HG02678 (cell line): ENCODE measurements around the gene CLCNKA.
"Not testable (repeated sequence)": the region's sequence is repeated elsewhere in the genome, so short reads cannot be mapped to it uniquely, and the experiment has no call there.

Experiments
- ATAC-seq: cut with Tn5 transposase; IDR thresholded peaks from one replicate; pipeline ENCODE4 v1.9.1; 2021; ENCODE audit warnings: mild to moderate bottlenecking, moderate library complexity; ENCODE audit not compliant: unreplicated experiment

CLCNKA gene

DNA sequence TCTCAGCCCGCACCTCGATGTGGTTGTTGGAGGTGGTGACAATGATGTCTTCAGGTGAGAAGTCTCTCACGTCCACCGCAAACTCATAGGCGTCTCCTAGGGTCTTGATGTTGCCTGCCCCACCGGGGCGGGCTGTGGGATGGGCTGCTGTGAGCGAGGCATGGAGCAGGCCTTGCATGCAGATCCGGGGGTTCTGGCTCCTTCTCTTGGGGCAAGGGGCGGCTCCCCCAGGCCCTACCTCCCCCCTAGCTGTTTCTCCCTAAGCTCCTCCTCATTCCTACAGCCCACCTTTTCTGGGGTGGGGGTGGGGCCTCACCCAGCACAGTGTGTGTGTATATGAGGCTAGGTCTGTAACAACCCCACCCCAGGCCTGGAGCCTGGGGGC lies 4.8 kb upstream of the CLCNKA start:
- no peak for ATAC-seq

DNA sequence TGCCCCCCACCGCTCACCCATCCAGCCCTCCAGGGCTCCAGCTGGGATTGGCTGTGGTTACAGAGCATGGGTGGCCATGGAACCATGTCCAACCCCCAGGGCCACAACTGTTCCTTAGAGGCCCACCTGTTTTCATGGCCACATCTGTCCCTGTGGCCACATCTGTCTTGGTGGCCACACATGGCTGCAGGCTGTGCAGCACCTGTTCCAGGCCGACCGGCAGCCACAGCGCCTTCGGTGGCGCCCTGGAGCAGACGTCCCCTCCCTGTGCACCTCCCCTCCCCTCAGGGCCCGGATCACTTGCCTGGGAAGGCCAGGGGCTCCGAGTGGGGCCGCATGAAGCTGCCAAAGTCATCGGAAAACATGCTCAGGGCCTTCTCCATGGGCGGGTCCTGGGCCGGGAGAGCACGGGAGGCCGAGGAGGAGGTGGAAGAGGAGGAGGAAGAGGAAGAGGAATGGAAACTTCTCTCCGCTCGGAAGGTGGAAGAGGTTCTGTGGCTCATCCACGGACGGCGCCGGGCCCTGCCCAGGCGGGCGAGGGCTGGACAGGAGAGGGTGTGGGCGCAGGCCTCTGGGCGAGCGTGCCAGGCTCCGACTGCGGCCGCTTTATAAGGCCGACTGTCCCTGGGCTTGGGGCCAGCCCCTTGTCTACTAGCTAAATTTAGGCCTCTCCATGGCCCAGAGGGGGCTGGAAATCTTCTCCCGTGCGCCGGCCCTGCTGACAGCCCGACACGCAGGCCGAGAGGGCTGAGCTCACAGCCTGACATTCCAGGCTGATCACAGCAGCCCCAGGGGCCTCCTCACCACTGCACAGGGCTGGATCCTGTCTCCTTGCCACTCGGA lies 4.2 kb upstream of the CLCNKA start, which contains the start of gene HSPB7:
Gene HSPB7, minus strand, starts transcription at position 583 of the 843 bp plus-strand sequence. Its CDS starts 80 bp downstream, at position 503.
- no peak for ATAC-seq

GRCh38 chr1:16018308-16018707 lies 3.5 kb upstream of the CLCNKA start:
- ATAC-seq, result no peak

- no peak for ATAC-seq
Measured at GRCh38 chr1:16018749-16019643, 2.8 kb upstream of the CLCNKA start.

DNA sequence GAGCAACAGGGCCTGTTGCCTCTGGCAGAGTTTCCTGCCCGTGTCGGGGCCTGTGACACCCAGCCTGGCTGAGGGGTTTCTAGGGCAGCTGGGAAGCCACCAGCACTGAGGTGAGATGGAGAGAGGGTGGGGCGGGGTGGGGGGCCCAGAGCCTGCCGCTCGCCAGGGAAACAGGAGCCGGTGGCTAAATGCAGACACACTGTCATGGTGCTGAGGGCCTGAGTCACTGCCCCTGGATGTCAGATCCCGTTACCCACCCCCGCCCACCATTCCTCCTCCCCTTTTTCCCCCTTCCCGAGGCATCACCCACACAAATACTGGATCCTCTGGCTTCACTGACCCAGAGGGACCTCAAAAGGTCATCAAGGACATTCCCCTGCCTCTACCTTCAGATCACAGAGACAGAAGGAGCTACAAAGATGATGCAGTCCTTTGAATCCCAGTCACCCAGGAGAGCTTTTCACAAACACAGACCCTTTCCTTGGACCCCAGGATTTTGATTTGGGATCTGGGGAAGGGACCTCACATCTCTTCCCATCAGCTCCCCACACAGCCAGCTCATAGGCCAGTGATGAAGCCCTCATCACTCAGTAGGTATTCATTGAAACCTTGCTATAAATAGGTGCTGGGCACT lies 2.1 kb upstream of the CLCNKA start:
- no peak for ATAC-seq

- ATAC-seq, result no peak
Measured at GRCh38 chr1:16020325-16020724, 1.5 kb upstream of the CLCNKA start.

DNA sequence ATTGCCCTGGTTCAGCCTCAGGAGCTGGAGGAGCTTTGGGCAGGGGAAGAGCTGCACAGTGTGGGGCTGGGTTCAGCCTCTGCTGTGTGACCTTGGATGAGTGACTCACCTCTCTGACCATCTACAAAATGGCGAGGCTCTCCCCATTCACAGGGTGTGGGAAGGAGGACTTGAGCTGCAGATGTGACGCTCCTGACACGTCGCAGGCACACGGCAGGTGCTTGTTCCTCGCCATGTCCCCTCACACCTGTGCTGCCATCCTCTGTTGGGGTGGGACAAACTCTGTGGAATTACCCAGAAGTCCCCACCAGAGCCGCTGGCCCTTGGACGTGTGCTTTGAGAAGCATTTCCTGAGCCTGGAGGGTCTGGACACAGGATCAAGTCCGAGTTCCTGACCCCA lies 958 bp upstream of the CLCNKA start:
- not testable (repeated sequence) for ATAC-seq

- no peak for ATAC-seq
Measured at GRCh38 chr1:16022393-16022792, 557 bp downstream of the CLCNKA start.

DNA sequence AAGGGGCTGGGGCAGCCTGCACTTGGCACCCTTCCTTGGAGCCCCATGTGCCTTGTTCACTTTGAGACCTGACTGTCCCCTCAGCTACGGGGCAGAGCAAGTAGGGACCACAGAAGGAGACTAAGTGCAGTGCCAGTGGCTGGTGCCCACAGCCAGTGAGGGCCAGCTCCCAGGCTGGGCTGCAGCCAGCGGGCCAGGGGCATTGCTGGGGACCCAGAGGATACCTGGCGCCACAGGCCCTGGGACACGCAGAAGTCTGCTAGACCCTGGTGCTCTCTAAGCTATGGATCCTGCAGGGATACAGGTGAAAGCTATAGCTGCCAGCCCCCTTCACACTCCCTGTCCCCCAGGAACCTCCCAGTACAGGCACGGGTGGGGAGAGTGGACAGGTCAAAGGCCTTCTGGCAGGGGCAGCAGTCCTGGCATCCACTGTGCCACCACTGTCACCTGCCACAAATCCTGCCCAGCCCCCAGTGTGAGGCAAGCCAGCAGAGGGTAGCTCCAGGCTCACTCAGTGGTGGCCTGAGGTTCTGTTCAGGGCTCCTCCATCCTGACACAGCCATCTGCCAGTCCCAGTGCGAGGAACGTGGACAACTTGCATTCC lies 1.3 kb downstream of the CLCNKA start:
- ATAC-seq, result no peak

- ATAC-seq, result not testable (repeated sequence)
Measured at GRCh38 chr1:16026302-16026701, 4.5 kb downstream of the CLCNKA start.

DNA sequence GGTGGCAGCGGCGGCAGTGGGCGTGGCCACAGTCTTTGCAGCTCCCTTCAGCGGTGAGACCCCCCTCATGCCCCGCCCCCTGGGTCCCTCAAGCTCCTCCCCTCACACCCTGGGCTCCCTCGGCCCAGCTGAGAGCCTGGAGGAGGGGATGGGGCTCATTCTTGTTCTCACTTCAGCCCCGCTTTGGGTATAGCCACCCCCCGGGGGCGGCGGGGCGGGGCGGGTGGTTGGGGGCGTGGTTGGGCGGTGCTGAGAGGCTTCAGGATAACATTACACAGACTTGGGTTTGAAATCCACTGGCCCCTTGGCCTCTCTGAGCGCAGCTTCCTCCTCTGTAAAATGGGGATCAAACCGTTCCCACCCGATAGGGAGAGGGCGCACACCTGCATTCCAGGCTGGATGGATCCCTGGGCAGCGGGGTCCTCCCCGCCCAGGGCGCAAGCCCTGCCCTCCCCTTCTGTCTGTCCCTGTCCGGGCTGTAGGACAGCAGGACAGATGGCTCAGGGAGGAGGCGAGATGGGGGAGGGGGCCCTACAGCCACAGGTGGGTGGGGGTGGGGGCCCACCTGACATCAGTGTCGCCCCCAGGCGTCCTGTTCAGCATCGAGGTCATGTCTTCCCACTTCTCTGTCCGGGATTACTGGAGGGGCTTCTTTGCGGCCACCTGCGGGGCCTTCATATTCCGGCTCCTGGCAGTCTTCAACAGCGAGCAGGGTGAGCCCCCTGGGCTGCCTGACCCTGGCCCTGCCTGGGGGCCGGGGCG lies 5.1 kb downstream of the CLCNKA start:
- ATAC-seq, result no peak

GRCh38 chr1:16028237-16029002 lies 6.6 kb downstream of the CLCNKA start:
- ATAC-seq, result no peak

- ATAC-seq, result not testable (repeated sequence)
Measured at GRCh38 chr1:16029003-16029268, 7.1 kb downstream of the CLCNKA start.

DNA sequence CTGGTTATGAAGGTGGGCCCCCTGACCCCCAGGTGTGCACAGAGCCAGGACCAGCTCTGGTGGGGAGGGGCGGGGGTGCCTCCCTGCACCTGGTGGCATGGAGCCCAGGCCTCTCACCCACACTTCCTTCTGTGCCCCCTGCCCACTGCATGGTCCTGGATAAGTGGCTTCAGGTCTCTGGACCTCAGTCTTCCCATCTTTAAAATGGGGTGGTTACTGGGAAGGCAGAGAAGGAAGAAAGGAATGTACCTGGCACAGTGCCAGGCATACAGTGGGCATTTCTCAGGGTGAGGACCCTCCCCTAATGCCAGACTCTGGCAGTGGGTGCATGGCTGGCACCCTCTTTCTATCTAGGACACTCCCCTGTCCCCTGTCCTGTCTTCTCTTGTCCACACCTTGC lies 7.5 kb downstream of the CLCNKA start:
- ATAC-seq, result no peak

GRCh38 chr1:16031551-16031950 lies 9.7 kb downstream of the CLCNKA start:
- ATAC-seq, result no peak

GRCh38 chr1:16032388-16033102 lies 10.7 kb downstream of the CLCNKA start:
- ATAC-seq, result peak; percentile 62

GRCh38 chr1:16033103-16033632 lies 11.3 kb downstream of the CLCNKA start:
- not testable (repeated sequence) for ATAC-seq

- not testable (repeated sequence) for ATAC-seq
Measured at GRCh38 chr1:16036461-16036860, 14.6 kb downstream of the CLCNKA start.

GRCh38 chr1:16038620-16038912 lies 16.7 kb downstream of the CLCNKA start:
- no peak for ATAC-seq
